GM12875 (cell line): ENCODE data around the gene MED28.

Experiments
- H3K4me3 ChIP-seq: one replicate; pipeline ENCODE4 v1.5.1; 2011; ENCODE audit warnings: low read depth, low read length, control low read depth
- TF ChIP-seq, protein P1 (sequence below): IDR thresholded peaks from 2 replicates; pipeline ENCODE4 v1.5.1; 2011; ENCODE audit warnings: low read depth, mild to moderate bottlenecking, control low read depth, inconsistent platforms, low read length, moderate library complexity, borderline replicate concordance; ENCODE audit not compliant: insufficient read depth

MED28 gene

DNA sequence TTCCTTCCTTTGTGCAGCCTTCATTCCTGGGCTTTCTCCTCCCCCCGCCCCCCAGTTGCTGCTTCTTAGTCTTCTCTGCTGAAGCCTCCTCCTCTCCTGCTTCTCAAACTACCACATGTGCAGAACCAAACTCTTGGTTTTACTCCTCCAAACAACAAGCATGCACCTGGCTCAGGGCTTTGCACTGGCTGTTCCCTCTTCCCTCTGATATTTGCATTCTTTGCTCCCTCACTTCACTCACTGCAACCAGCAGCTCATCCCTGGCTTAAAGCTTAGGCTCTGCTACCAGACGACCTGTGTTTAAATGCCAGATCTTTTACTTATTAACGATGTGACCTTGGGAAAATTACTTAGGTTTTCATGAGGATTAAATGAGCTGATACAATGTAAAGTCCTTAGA is 51.4 kb downstream of the MED28 start:
- TF ChIP-seq, protein P1, sequence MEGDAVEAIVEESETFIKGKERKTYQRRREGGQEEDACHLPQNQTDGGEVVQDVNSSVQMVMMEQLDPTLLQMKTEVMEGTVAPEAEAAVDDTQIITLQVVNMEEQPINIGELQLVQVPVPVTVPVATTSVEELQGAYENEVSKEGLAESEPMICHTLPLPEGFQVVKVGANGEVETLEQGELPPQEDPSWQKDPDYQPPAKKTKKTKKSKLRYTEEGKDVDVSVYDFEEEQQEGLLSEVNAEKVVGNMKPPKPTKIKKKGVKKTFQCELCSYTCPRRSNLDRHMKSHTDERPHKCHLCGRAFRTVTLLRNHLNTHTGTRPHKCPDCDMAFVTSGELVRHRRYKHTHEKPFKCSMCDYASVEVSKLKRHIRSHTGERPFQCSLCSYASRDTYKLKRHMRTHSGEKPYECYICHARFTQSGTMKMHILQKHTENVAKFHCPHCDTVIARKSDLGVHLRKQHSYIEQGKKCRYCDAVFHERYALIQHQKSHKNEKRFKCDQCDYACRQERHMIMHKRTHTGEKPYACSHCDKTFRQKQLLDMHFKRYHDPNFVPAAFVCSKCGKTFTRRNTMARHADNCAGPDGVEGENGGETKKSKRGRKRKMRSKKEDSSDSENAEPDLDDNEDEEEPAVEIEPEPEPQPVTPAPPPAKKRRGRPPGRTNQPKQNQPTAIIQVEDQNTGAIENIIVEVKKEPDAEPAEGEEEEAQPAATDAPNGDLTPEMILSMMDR, result no peak
- H3K4me3 ChIP-seq, result no peak overlapping the region

DNA sequence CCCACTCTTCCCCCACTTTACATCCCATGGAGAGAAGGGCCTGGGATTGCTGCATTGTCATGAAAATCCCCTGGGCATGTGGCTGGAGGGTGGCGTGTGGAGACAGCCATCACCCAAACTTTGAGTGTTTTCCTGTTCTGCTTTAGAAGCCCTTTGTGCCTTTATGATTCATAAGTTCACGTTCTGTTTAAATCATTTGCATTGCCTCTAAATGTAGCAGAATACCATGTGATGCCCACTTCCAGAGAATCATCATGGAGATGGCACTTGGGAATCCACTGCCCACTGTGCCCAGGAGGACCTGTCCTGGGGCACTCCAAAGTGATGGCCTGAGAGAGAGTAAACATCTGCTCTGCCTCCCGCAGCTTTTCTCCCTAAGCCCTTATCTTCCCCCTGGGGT is 52.8 kb downstream of the MED28 start:
- TF ChIP-seq, protein P1, result no peak

DNA sequence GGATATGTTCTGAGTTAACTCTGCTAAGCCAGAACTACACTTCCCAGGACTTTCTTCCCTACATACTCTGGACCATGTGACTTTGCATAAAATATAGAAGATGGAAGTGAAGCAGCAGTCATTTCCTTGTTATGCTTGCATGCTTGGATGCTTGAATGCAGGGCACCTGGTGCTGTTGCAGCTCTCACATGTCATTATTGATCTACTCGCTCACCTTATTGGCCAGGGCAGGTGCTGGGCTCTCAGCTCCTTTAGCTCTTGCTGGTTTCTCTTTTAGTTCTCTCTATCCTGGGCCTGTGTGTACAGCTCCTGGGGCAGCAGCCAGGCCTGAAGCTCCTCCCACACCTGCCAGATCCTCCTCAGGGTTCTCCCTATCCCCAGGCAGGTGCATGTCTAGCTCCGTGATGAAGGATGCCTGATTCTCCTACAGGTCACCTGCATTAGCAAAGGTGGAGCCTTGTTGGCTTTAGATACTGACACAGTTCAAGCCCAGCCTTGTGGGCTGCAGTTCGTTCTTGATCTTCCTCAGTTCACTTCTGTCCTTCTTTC is 53.3 kb downstream of the MED28 start:
- H3K4me3 ChIP-seq, result no peak overlapping the region
- TF ChIP-seq, protein P1, result no peak

More for the DNA sequence above, 52.8 kb downstream of the MED28 start:
- H3K4me3 ChIP-seq, result no peak overlapping the region

DNA sequence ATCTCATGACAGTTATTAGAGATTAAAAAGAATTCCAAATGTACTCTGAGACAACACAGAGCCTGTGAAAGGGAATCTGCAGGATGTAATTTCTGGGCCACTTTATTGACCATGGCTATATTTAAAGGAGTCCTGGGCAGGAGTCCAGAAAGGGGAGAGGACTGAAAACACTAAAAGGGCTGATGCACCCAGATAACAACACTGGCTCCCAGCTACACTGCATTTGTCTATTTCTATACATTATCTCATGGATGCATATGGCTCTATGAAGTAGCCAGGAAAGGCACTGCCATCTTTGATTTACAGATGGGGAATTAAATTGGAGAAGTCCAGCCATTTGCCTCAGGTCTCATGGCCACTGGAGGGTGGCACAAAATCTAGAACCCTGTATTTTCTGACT is 56.0 kb downstream of the MED28 start:
- TF ChIP-seq, protein P1, result no peak
- H3K4me3 ChIP-seq, result no peak overlapping the region

DNA sequence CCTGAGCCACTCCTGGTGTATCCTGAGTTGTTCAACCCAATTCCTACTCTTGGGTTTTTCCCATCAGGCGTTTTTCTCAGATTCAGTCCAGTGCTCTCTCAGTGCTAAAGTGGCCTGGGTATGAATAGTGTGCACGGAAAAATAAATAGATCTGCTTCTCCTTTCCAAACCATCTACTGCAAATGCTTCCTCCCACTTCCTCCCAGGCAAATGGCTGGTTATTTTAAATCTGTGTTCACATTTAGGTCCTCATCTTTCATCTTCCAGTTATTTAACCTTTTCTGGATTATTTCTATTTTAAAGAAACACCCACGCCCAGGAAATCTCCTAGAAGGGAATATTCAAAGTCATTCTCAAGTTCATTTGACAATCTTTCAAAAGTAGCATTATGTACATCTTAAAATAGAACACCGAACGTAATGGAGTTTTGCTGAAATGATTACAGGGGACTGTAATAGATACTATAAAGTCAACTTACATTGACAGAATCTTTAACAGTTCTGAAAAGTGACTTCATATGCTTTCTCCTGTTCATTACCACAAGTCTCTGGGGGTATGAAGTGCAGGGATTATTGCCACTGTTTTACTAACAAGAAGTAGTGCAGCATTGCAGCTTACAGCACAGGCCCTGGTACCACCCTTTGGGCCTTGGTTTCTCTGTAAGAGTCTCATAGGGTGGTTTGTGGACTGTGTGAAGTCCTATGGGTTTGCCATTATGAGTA is 66.3 kb downstream of the MED28 start:
- no peak overlapping the region for H3K4me3 ChIP-seq
- TF ChIP-seq, protein P1, result no peak

DNA sequence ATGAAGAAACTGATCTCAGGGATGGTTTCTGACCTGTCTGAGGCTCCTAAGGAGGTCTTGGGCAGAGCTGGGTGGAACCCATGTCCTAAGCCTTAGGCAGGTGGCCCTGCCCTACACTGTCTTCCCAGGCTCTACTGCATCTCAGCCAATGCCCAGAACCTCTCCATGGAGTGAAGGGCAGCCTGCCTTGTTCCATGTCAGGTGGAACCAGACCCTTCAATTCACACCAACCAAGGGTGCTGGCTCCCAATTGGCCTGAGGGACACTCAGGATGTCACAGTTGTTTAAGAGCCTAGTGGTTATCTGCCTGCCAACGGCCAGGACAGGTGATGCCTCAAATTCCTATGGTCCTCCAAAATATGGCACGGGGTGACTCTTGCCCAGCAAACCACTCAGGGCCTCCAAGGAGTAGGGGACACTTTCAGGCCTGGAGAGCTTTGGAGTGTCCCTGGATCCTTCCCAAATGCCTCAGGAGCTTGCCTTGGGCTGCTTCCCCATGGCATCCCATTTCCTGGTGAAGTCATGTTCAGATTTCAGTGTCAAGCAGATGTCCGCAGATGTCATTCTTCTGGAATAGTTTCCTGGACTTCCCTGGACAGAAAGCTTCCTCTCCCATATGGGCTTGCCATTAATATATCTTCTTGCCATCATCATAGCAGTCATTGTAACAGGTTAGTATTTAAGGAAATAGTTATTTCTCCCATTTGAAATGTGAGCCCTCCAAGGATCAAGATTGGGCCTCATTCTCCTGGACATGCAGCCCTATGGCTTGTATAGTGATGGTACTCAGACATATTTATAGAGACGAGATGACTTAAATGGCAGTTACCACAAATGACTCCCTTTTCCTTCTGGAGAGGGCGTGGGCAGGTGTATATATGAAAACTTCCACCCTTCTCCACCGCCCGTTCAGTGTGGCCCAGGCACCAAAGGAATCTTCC is 67.1 kb downstream of the MED28 start:
- TF ChIP-seq, protein P1, result no peak
- H3K4me3 ChIP-seq, result no peak overlapping the region

DNA sequence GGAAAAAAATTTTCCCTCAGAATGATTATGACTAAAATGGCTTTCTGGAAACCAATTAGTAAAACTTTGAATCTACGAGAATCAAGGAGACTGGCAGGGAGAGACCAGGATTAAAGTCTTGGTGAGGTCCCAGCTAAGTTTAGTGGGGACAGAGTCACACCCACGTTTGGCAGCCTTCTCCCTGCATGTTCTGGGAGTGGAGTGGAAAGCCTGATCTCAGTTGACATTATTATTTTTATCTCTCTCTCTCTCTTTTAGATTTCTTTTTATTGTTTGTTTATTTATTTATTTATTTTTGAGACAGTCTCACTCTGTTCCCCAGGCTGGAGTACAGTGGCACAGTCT is 67.8 kb downstream of the MED28 start:
- TF ChIP-seq, protein P1, result no peak
- no peak overlapping the region for H3K4me3 ChIP-seq
